ENCODE measurements around the gene GPNMB.
A peak's percentile ranks its signal among the peaks of the same experiment; 100 is the strongest.

The GPNMB gene

DNA sequence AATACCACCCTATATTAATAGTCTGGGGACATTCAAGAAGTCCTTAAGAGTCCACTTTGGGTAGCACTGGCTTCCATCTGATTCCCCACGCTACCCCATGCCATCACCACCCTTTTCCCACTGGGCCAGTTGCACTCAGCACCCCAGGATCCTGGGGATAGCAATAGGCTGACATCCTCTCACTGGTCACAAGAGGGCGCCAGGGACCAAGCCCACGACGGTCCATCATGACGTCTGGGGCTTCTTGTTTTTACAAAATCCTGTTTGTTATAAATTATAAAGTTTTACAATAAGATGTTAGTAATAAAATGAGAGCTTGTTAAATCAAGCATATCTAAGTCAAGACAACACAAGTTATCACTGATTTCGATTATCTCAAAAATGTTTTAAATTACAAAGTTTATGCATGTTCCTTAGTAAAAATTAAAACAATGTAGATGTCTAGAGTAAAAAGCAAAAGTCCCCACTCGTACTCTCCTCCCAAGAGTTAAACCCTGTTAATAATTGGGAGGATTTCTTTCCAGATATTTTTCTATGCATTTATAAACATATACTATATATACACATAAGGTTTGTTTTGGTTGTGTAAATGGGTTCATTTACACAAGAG is 15.4 kb downstream of the GPNMB start:
- peak overlapping the region; percentile 62 for H3K4me2 ChIP-seq (ENCODE audit: low read depth, low read length, poor library complexity, severe bottlenecking)

DNA sequence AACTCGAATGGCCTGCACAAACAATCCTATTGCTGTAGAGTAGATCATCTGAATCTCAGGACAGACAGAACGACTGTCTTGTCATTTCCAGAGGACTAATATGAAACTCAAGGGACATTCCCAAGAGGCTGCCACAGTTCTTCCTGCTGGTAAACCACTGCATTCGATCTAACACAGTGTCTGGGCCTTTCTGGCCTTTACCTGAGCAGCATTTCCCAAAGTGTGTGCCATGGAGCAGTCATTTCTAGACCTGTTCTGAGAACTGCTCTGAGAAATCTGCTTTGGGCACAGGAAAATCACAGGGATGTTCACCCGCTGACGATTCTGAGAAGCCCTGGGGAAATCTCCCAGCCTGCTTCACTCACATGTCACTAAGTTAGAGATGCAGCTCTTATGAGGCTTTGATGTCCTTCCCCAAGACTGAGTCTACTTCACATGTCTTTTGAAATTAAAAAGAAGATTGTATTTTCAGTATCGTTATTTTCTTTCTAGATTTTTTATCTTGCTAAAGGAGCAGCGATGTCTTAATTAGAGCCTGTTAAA is 18.4 kb downstream of the GPNMB start:
- Histone ChIP-seq H3K9me2 (replicated peaks; ENCODE audit: low read depth, low read length) (no peaks in the 10 kb centered on the region), H3K4me3 (ENCODE audit: low read length, poor library complexity, severe bottlenecking) (no peak overlapping the region), H3K9ac (ENCODE audit: low read depth, low read length, poor library complexity, severe bottlenecking) (no peak overlapping the region), H3F3A (ENCODE audit: low read depth) (no peaks in the 10 kb centered on the region), H3K36me3 (ENCODE audit: insufficient read depth, low read length) (no peaks in the 10 kb centered on the region), H4K20me1 (ENCODE audit: insufficient read depth, low read length, poor library complexity, severe bottlenecking) (no peaks in the 10 kb centered on the region), H3K9me3 (ENCODE audit: insufficient read depth, low read depth, low read length) (no peaks in the 10 kb centered on the region; the same call in 1 of the 2 replicates), H3K4me2 (ENCODE audit: low read depth, low read length, poor library complexity, severe bottlenecking) (no peak overlapping the region), H3K79me2 (ENCODE audit: insufficient read depth, low read length) (no peaks in the 10 kb centered on the region), H3K4me1 (ENCODE audit: insufficient read depth, low read length, poor library complexity, severe bottlenecking) (no peaks in the 10 kb centered on the region), H2AFZ (ENCODE audit: low read length) (no peak overlapping the region), H3K27me3 (ENCODE audit: insufficient read depth, low read length, poor library complexity, severe bottlenecking) (no peaks in the 10 kb centered on the region)
- no peak for TF ChIP-seq EZH2phosphoT487 (IDR thresholded peaks at IDR 0.05; ENCODE audit: borderline replicate concordance)

More for the DNA sequence above, 15.4 kb downstream of the GPNMB start:
- Histone ChIP-seq H3K9me2 (replicated peaks; ENCODE audit: low read depth, low read length) (no peaks in the 10 kb centered on the region), H3K27me3 (ENCODE audit: insufficient read depth, low read length, poor library complexity, severe bottlenecking) (no peaks in the 10 kb centered on the region), H3K79me2 (ENCODE audit: insufficient read depth, low read length) (no peaks in the 10 kb centered on the region), H4K20me1 (ENCODE audit: insufficient read depth, low read length, poor library complexity, severe bottlenecking) (no peaks in the 10 kb centered on the region), H3F3A (ENCODE audit: low read depth) (no peaks in the 10 kb centered on the region), H2AFZ (ENCODE audit: low read length) (peak overlapping the region; percentile 74; the same call in 1 of the 2 replicates), H3K4me1 (ENCODE audit: insufficient read depth, low read length, poor library complexity, severe bottlenecking) (no peaks in the 10 kb centered on the region), H3K9me3 (ENCODE audit: insufficient read depth, low read depth, low read length) (no peaks in the 10 kb centered on the region), H3K9ac (ENCODE audit: low read depth, low read length, poor library complexity, severe bottlenecking) (no peak overlapping the region), H3K36me3 (ENCODE audit: insufficient read depth, low read length) (no peaks in the 10 kb centered on the region), H3K4me3 (ENCODE audit: low read length, poor library complexity, severe bottlenecking) (peak overlapping the region; percentile 48)
- TF ChIP-seq, protein P1, sequence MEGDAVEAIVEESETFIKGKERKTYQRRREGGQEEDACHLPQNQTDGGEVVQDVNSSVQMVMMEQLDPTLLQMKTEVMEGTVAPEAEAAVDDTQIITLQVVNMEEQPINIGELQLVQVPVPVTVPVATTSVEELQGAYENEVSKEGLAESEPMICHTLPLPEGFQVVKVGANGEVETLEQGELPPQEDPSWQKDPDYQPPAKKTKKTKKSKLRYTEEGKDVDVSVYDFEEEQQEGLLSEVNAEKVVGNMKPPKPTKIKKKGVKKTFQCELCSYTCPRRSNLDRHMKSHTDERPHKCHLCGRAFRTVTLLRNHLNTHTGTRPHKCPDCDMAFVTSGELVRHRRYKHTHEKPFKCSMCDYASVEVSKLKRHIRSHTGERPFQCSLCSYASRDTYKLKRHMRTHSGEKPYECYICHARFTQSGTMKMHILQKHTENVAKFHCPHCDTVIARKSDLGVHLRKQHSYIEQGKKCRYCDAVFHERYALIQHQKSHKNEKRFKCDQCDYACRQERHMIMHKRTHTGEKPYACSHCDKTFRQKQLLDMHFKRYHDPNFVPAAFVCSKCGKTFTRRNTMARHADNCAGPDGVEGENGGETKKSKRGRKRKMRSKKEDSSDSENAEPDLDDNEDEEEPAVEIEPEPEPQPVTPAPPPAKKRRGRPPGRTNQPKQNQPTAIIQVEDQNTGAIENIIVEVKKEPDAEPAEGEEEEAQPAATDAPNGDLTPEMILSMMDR (conservative IDR thresholded peaks at IDR 0.05; ENCODE audit: low read length): peak; percentile 88
- TF ChIP-seq EZH2phosphoT487 (IDR thresholded peaks at IDR 0.05; ENCODE audit: borderline replicate concordance): no peak

DNA sequence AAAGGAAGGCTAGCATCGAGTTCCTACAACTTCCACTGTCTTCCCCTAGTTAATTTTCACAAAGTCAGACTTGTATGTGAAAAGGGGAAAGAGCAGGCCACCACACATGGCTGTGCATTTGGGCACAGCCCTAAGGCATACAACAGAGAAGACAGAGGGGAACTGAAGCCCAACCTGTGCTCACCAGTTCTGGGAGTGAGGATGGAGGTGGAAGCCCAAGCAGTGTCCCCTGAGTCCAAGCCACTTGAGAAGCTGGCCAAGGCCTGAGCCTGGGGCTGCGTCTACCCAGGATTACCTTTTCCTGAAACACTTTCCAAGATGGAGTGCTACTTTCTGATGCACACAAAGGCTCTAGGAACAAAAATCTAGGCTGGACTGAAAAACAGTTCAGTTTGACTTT is 20.3 kb downstream of the GPNMB start:
- Histone ChIP-seq H3K9me2 (replicated peaks; ENCODE audit: low read depth, low read length) (no peaks in the 10 kb centered on the region), H3K27me3 (ENCODE audit: insufficient read depth, low read length, poor library complexity, severe bottlenecking) (no peaks in the 10 kb centered on the region), H3K36me3 (ENCODE audit: insufficient read depth, low read length) (no peaks in the 10 kb centered on the region), H3F3A (ENCODE audit: low read depth) (no peaks in the 10 kb centered on the region), H3K4me1 (ENCODE audit: insufficient read depth, low read length, poor library complexity, severe bottlenecking) (no peaks in the 10 kb centered on the region), H3K4me3 (ENCODE audit: low read length, poor library complexity, severe bottlenecking) (no peak overlapping the region), H3K79me2 (ENCODE audit: insufficient read depth, low read length) (no peaks in the 10 kb centered on the region), H3K9me3 (ENCODE audit: insufficient read depth, low read depth, low read length) (no peaks in the 10 kb centered on the region; the same call in 1 of the 2 replicates), H2AFZ (ENCODE audit: low read length) (peak overlapping the region; percentile 45; the same call in 1 of the 2 replicates), H3K4me2 (ENCODE audit: low read depth, low read length, poor library complexity, severe bottlenecking) (no peak overlapping the region), H4K20me1 (ENCODE audit: insufficient read depth, low read length, poor library complexity, severe bottlenecking) (no peaks in the 10 kb centered on the region), H3K9ac (ENCODE audit: low read depth, low read length, poor library complexity, severe bottlenecking) (no peak overlapping the region)
- TF ChIP-seq, protein P1 (conservative IDR thresholded peaks at IDR 0.05; ENCODE audit: low read length): no peak
- no peak for TF ChIP-seq EZH2phosphoT487 (IDR thresholded peaks at IDR 0.05; ENCODE audit: borderline replicate concordance)

All from Loucy (cell line).